Mucosa of descending colon (tissue), 3 donors: ENCODE measurements around the gene SACS. TPM values are rescaled to one million over a fixed set of nuclear protein-coding genes. Genes with fewer than 3 reads are reported as not detected.

Experiments used
- ATAC-seq: fragments of 200-7000 bp; cut with Tn5 transposase; one replicate; pipeline ENCODE4 v1.9.1; 2020; ENCODE audit warnings: mild to moderate bottlenecking, moderate library complexity
- DNase-seq, 3 donors: peaks; one replicate each; pipeline ENCODE4 v3.0.0-alpha.2; 2020
- H3K36me3 ChIP-seq: fragments of 200-600 bp; one replicate; pipeline ENCODE4 v1.8.0; 2021; ENCODE audit warnings: low read depth, mild to moderate bottlenecking
- H3K4me1 ChIP-seq: fragments of 200-600 bp; one replicate; pipeline ENCODE4 v1.8.0; 2021; ENCODE audit warnings: low read depth, mild to moderate bottlenecking
- H3K4me3 ChIP-seq: fragments of 200-600 bp; one replicate; pipeline ENCODE4 v1.8.0; 2021; ENCODE audit warnings: mild to moderate bottlenecking
- H3K9me3 ChIP-seq: fragments of 200-600 bp; one replicate; pipeline ENCODE4 v1.8.0; 2021; ENCODE audit warnings: mild to moderate bottlenecking
- CTCF ChIP-seq: fragments of 200-600 bp; IDR thresholded peaks from one replicate; pipeline ENCODE4 v1.8.0; 2022; ENCODE audit warnings: antibody characterized with exemption, mild to moderate bottlenecking
- intact Hi-C, 2 donors: fragments of 100-400 bp; cut with DNase I in 1 of 2; cut with micrococcal nuclease in 1 of 2; formaldehyde crosslinking; loops; one replicate each; pipeline versions ENCODE4 v1.11.0 to v1.11.1; 2022; cut with DNase I, micrococcal nuclease
- total RNA-seq, 3 donors: library from RNA; stranded (reverse); fragmentation: NEBNext Ultra II Directional in 2 of 3; extraction: Animal tissue kit (Norgen Biotek cat#: 25700) in 2 of 3; gene quantifications; one replicate each; pipeline versions ENCODE4 v1.2.1 to v1.2.4, GENCODE V29; 2021 to 2023
- donor health status: DM: no; HTN: no; CAD: no; lungs with moderate emphysema.
- donor health status: DM: no; HTN: no; CAD: no.
- donor health status: DM: no; HTN: yes; CAD: no.

Gene SACS
- total RNA-seq, 3 donors from 2014 or later: 2.1 to 19.0 (median 3.7) TPM

GRCh38 chr13:23288564-23288963 lies 144.9 kb downstream of the SACS start:
- Histone ChIP-seq H3K9me3 (no peaks in the 10 kb centered on the region), H3K36me3 (no peaks in the 10 kb centered on the region), H3K4me1 (no peaks in the 10 kb centered on the region), H3K4me3 (no peak overlapping the region)
- intact Hi-C loops: no loop called here
- no peak for DNase-seq
- no peak for ATAC-seq
- no peak for TF ChIP-seq CTCF

GRCh38 chr13:23279321-23279720 lies 154.2 kb downstream of the SACS start:
- DNase-seq (no peak), ATAC-seq (no peak)
- H3K4me3 ChIP-seq: no peak overlapping the region
- no peaks in the 10 kb centered on the region for H3K36me3 ChIP-seq
- H3K4me1 ChIP-seq: no peaks in the 10 kb centered on the region
- H3K9me3 ChIP-seq: no peaks in the 10 kb centered on the region
- intact Hi-C loops: no loop called here
- no peak for TF ChIP-seq CTCF

Other genes with a start within 250 kb of the SACS start
- 1 to 10 TPM in 1 of 3 donors, under 1 TPM in 2; 0.32 to 3.8 (median 0.58) TPM for gene TNFRSF19, start 136.7 kb upstream of the SACS start, total RNA-seq